HG02970 (cell line): ENCODE results near the gene TCF4.
A peak's percentile ranks its signal among the peaks of the same experiment; 100 is the strongest.
"Not testable (repeated sequence)": the region's sequence is repeated elsewhere in the genome, so short reads cannot be mapped to it uniquely, and the experiment has no call there.

Experiments
- ATAC-seq: cut with Tn5 transposase; IDR thresholded peaks from one replicate; pipeline ENCODE4 v1.9.1; 2021; ENCODE audit warnings: mild to moderate bottlenecking, moderate library complexity, moderate number of reproducible peaks; ENCODE audit not compliant: unreplicated experiment, low FRiP score

Gene TCF4

GRCh38 chr18:55483266-55483871 lies 104.6 kb downstream of the TCF4 start:
- no peak for ATAC-seq

- ATAC-seq: no peak
Measured at GRCh38 chr18:55479656-55480420, 108.2 kb downstream of the TCF4 start.

GRCh38 chr18:55477860-55478581 lies 110.0 kb downstream of the TCF4 start:
- ATAC-seq: peak; percentile 11

GRCh38 chr18:55477499-55477859 lies 110.5 kb downstream of the TCF4 start:
- peak; percentile 79 for ATAC-seq

- no peak for ATAC-seq
Measured at GRCh38 chr18:55475916-55476315, 112.1 kb downstream of the TCF4 start.

GRCh38 chr18:55475467-55475866 lies 112.5 kb downstream of the TCF4 start:
- no peak for ATAC-seq

- no peak for ATAC-seq
Measured at GRCh38 chr18:55473560-55473959, 114.4 kb downstream of the TCF4 start.

- no peak for ATAC-seq
Measured at GRCh38 chr18:55473058-55473457, 114.9 kb downstream of the TCF4 start.

GRCh38 chr18:55470826-55471225 lies 117.2 kb downstream of the TCF4 start:
- ATAC-seq: no peak

GRCh38 chr18:55469134-55469533 lies 118.9 kb downstream of the TCF4 start:
- ATAC-seq: not testable (repeated sequence)

- ATAC-seq: no peak
Measured at GRCh38 chr18:55466789-55467188, 121.2 kb downstream of the TCF4 start.

GRCh38 chr18:55465313-55465712 lies 122.7 kb downstream of the TCF4 start:
- no peak for ATAC-seq

GRCh38 chr18:55464581-55464980 lies 123.4 kb downstream of the TCF4 start:
- ATAC-seq: no peak

GRCh38 chr18:55462652-55463051 lies 125.3 kb downstream of the TCF4 start:
- ATAC-seq: no peak

- ATAC-seq: no peak
Measured at GRCh38 chr18:55461848-55462247, 126.1 kb downstream of the TCF4 start.

- no peak for ATAC-seq
Measured at GRCh38 chr18:55458456-55459203, 129.4 kb downstream of the TCF4 start.

GRCh38 chr18:55457028-55457427 lies 131.0 kb downstream of the TCF4 start:
- ATAC-seq: no peak

GRCh38 chr18:55455938-55456337 lies 132.1 kb downstream of the TCF4 start:
- ATAC-seq: no peak

GRCh38 chr18:55453186-55453585 lies 134.8 kb downstream of the TCF4 start:
- ATAC-seq: no peak

- no peak for ATAC-seq
Measured at GRCh38 chr18:55452123-55452611, 135.8 kb downstream of the TCF4 start.
